ENCODE data around the gene XCR1.

Gene XCR1

GRCh38 chr3:46020766-46021510 lies 6.3 kb downstream of the XCR1 start:
- no peaks in the 10 kb centered on the region for H3K9me3 ChIP-seq (ENCODE audit: control insufficient read depth, insufficient read depth, low read depth, low read length)
- H3K27ac ChIP-seq (ENCODE audit: extremely low read depth, low read depth, low read length) = no peak overlapping the region
- POLR2A ChIA-PET = no interaction called here
- CTCF ChIA-PET = no interaction called here
- no peaks in the 10 kb centered on the region for H3K36me3 ChIP-seq (ENCODE audit: control insufficient read depth in 2 of 2, insufficient read depth in 1 of 2, low read length in 2 of 2)
- TF ChIP-seq ZNF776 (tag by site-specific recombination; IDR thresholded peaks at IDR 0.05; ENCODE audit: borderline replicate concordance) (no peak), ZNF2 (tag by site-specific recombination; IDR thresholded peaks at IDR 0.05) (no peak), PRDM10 (tag by site-specific recombination; IDR thresholded peaks at IDR 0.05) (no peak), ZNF707 (tag by site-specific recombination; IDR thresholded peaks at IDR 0.05) (no peak), ZBTB48 (tag by site-specific recombination; IDR thresholded peaks at IDR 0.05) (no peak), ZNF223 (tag by site-specific recombination; IDR thresholded peaks at IDR 0.05) (no peak), ZNF138 (tag by site-specific recombination; IDR thresholded peaks at IDR 0.05; ENCODE audit: borderline replicate concordance) (no peak), PRDM4 (tag by site-specific recombination; IDR thresholded peaks at IDR 0.05) (no peak), GFI1B (tag by site-specific recombination; IDR thresholded peaks at IDR 0.05) (no peak), HOXC10 (CRISPR knock-in tag; IDR thresholded peaks at IDR 0.05) (no peak), ZNF501 (tag by site-specific recombination; IDR thresholded peaks at IDR 0.05) (no peak), ZBTB1 (tag by site-specific recombination; IDR thresholded peaks at IDR 0.05) (no peak), ZNF560 (tag by site-specific recombination; IDR thresholded peaks at IDR 0.05; ENCODE audit: borderline replicate concordance) (no peak)
- TF ChIP-seq, protein P1, sequence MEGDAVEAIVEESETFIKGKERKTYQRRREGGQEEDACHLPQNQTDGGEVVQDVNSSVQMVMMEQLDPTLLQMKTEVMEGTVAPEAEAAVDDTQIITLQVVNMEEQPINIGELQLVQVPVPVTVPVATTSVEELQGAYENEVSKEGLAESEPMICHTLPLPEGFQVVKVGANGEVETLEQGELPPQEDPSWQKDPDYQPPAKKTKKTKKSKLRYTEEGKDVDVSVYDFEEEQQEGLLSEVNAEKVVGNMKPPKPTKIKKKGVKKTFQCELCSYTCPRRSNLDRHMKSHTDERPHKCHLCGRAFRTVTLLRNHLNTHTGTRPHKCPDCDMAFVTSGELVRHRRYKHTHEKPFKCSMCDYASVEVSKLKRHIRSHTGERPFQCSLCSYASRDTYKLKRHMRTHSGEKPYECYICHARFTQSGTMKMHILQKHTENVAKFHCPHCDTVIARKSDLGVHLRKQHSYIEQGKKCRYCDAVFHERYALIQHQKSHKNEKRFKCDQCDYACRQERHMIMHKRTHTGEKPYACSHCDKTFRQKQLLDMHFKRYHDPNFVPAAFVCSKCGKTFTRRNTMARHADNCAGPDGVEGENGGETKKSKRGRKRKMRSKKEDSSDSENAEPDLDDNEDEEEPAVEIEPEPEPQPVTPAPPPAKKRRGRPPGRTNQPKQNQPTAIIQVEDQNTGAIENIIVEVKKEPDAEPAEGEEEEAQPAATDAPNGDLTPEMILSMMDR (tag by site-specific recombination; IDR thresholded peaks at IDR 0.05) = no peak
- TF ChIP-seq, protein P2, sequence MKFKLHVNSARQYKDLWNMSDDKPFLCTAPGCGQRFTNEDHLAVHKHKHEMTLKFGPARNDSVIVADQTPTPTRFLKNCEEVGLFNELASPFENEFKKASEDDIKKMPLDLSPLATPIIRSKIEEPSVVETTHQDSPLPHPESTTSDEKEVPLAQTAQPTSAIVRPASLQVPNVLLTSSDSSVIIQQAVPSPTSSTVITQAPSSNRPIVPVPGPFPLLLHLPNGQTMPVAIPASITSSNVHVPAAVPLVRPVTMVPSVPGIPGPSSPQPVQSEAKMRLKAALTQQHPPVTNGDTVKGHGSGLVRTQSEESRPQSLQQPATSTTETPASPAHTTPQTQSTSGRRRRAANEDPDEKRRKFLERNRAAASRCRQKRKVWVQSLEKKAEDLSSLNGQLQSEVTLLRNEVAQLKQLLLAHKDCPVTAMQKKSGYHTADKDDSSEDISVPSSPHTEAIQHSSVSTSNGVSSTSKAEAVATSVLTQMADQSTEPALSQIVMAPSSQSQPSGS (tag by site-specific recombination; IDR thresholded peaks at IDR 0.05; ENCODE audit: low read depth) = no peak
- H3K4me1 ChIP-seq (ENCODE audit: control insufficient read depth, insufficient read depth, low read length) = no peaks in the 10 kb centered on the region
- no peak overlapping the region for H3K4me3 ChIP-seq (ENCODE audit: low read depth, low read length)

- Histone ChIP-seq H3K9me3 (ENCODE audit: control insufficient read depth, insufficient read depth, low read depth, low read length) (no peaks in the 10 kb centered on the region), H3K4me3 (ENCODE audit: low read depth, low read length) (no peak overlapping the region), H3K4me1 (ENCODE audit: control insufficient read depth, insufficient read depth, low read length) (no peaks in the 10 kb centered on the region), H3K27ac (ENCODE audit: extremely low read depth, low read depth, low read length) (no peak overlapping the region), H3K36me3 (ENCODE audit: control insufficient read depth in 2 of 2, insufficient read depth in 1 of 2, low read length in 2 of 2) (no peaks in the 10 kb centered on the region)
- TF ChIP-seq ZFHX2 (tag by site-specific recombination; conservative IDR thresholded peaks at IDR 0.05) = peak; percentile 16; the same call in 1 of the 2 replicates
- no peak for TF ChIP-seq ZNF157 (tag by site-specific recombination; IDR thresholded peaks at IDR 0.05)
- ChIA-PET CTCF (interaction anchor here (0.6 kb wide), 1 partner anchor 9 kb away, joined by 3 read pairs; no protein-coding TSS in a partner anchor), POLR2A (no interaction called here)
Observed at GRCh38 chr3:46019707-46020106, 7.6 kb downstream of the XCR1 start.

All from HEK293 (cell line).